Esophagus squamous epithelium (tissue), 5 donors: Measurements from ENCODE around the gene GRK1. TPM values are rescaled to one million over a fixed set of nuclear protein-coding genes. Genes with fewer than 3 reads are reported as not detected.

ENCODE experiments used
- DNase-seq: peaks from one replicate; lab custom pipeline; 2025; lab: John Stamatoyannopoulos, UW
- H3K27ac ChIP-seq, 4 donors: fragments of 200-600 bp; sonication (generic); one replicate each; pipeline ENCODE4 v1.5.1; 2016 to 2019; ENCODE audit warnings: mild to moderate bottlenecking in 1 of 4
- H3K27me3 ChIP-seq, 4 donors: fragments of 200-600 bp; sonication (generic); 1 replicate in 3 of 4; 2 replicates in 1 of 4; pipeline versions ENCODE4 v1.5.1 to v1.6.0; 2017 to 2021; ENCODE audit warnings: antibody characterized with exemption in 1 of 4
- H3K36me3 ChIP-seq, 3 donors: fragments of 200-600 bp; sonication (generic); one replicate each; pipeline ENCODE4 v1.5.1; 2016 to 2019
- H3K4me1 ChIP-seq, 3 donors: fragments of 200-600 bp; sonication (generic); one replicate each; pipeline ENCODE4 v1.5.1; 2017 to 2019
- H3K4me3 ChIP-seq, 4 donors: fragments of 200-600 bp; sonication (generic); 1 replicate in 3 of 4; 2 replicates in 1 of 4; pipeline ENCODE4 v1.5.1; 2016 to 2019; ENCODE audit warnings: mild to moderate bottlenecking in 2 of 4, moderate library complexity in 1 of 4
- H3K9me3 ChIP-seq, 3 donors: fragments of 200-600 bp; sonication (generic); one replicate each; pipeline ENCODE4 v1.5.1; 2016 to 2019
- CTCF ChIP-seq, 6 experiments: fragments of 450-650 bp in 4 of 6; fragments of 200-600 bp in 2 of 6; sonication (generic) in 2 of 6; IDR thresholded peaks; one replicate each; pipeline ENCODE4 v1.5.1; 2016 to 2019; ENCODE audit warnings: antibody characterized with exemption in 6 of 6, mild to moderate bottlenecking in 4 of 6, moderate library complexity in 4 of 6
- POLR2A ChIP-seq, 4 donors: fragments of 450-650 bp; IDR thresholded peaks; one replicate each; pipeline ENCODE4 v1.6.1; 2017; ENCODE audit warnings: antibody characterized with exemption in 4 of 4, mild to moderate bottlenecking in 4 of 4, moderate library complexity in 3 of 4
- WGBS, 2 donors: methylation state at CpG; one replicate each; pipeline ENCODE4 v1.1.5; 2018; 5-methylcytosine and 5-hydroxymethylcytosine counted together
- intact Hi-C: fragments of 100-400 bp; cut with DNase I; formaldehyde crosslinking; loops from one replicate; pipeline ENCODE4 v1.15.0; 2022
- total RNA-seq, 4 donors: library from RNA; depleted of rRNA; stranded (reverse); fragments of >200 nt; gene quantifications; one replicate each; pipeline ENCODE4 v1.1.0, GENCODE V29; 2016
- donor health status: DM: yes; HTN: yes; CAD: no.

The GRK1 gene
- not detected for total RNA-seq

DNA sequence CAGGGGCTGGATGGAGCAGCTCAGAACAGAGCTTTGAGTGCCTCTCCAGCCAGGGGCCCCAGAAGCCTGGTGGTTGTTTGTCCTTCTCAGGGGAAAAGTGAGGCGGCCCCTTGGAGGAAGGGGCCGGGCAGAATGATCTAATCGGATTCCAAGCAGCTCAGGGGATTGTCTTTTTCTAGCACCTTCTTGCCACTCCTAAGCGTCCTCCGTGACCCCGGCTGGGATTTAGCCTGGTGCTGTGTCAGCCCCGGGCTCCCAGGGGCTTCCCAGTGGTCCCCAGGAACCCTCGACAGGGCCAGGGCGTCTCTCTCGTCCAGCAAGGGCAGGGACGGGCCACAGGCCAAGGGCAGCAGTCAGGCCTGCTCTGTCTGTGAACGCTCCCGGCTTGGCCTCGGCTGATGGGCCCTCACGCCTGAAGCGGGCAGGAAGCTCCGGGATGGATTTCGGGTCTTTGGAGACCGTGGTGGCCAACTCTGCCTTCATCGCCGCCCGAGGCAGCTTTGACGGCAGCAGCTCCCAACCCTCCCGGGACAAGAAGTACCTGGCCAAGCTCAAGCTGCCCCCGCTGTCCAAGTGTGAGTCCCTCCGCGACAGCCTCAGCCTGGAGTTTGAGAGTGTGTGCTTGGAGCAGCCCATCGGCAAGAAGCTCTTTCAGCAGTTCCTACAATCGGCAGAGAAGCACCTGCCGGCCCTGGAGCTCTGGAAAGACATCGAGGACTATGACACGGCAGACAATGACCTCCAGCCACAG, at the start of gene GRK1:
GRK1 (plus strand) TSS at position 269 of the 751 bp plus-strand sequence; CDS start at position 437, 168 bp downstream.
- Histone ChIP-seq H3K9me3 (no peaks in the 10 kb centered on the region), H3K4me3 (no peak within 1 kb of the TSS), H3K27me3 (peaks cover 0 to 11% (median 0%) of the 10 kb centered on the region in 4 donors), H3K36me3 (no peaks in the 10 kb centered on the region), H3K4me1 (no peaks in the 10 kb centered on the region), H3K27ac (no peak within 1 kb of the TSS)
- 73 to 81% methylated on average over 2 to 5 of the region's 32 CpGs for WGBS, 2 donors
- no peak for TF ChIP-seq POLR2A (IDR thresholded peaks at IDR 0.05)
- TF ChIP-seq CTCF (IDR thresholded peaks at IDR 0.05) = no peak
- DNase-seq = no peak
- intact Hi-C loops = no loop called here

DNA sequence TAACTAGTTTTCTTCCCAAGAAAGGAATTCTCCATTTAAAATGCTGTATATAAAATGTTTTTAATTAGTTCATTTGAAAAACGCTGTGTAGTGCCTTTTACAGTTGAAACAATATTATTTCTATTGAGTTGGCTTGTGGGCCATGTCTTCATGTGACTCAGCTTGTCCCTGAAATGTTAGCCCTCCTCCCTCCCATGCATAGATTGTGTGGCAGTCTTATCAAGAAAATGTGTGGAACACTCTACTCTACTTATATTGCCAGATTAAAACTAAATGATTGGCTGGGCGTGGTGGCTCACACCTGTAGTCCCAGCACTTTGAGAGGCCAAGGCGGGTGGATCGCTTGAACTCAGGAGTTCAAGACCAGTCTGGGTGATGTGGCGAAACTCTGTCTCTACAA, 49.1 kb upstream of the GRK1 start:
- H3K27me3 ChIP-seq = no peaks in the 10 kb centered on the region
- intact Hi-C loops = no loop called here
- TF ChIP-seq POLR2A (IDR thresholded peaks at IDR 0.05) (no peak), CTCF (IDR thresholded peaks at IDR 0.05) (no peak)
- no peaks in the 10 kb centered on the region for H3K4me1 ChIP-seq
- no peak for DNase-seq
- WGBS, 2 donors = 95 to 96% methylated on average over 2 to 4 of the region's 5 CpGs
- H3K4me3 ChIP-seq = no peak overlapping the region
- H3K27ac ChIP-seq = no peak overlapping the region
- H3K9me3 ChIP-seq = no peaks in the 10 kb centered on the region
- H3K36me3 ChIP-seq = peaks cover 0 to 82% (median under 1%) of the 10 kb centered on the region in 3 donors

DNA sequence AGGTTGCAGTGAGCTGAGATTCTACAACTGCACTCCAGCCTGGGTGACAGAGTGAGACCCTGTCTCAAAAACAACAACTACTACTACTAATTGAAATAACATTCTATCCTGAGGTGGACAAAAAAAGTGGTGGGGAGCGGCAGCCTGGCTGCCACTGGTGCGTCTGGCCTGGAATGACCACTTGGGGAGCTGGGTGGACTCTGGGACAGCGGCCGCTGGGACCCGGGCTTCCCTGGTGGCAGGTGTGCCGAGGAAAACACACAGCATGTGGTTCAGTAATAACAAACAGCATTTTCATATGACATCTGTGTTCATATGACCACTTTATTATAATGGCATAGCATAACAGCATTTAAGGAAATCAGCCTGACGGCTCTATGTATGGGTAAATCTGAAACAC, 48.6 kb upstream of the GRK1 start:
- Histone ChIP-seq H3K36me3 (peaks cover 0 to 83% (median 5%) of the 10 kb centered on the region in 3 donors), H3K27me3 (no peaks in the 10 kb centered on the region), H3K4me3 (no peak overlapping the region), H3K27ac (no peak overlapping the region), H3K9me3 (no peaks in the 10 kb centered on the region), H3K4me1 (no peaks in the 10 kb centered on the region)
- intact Hi-C loops = no loop called here
- no peak for DNase-seq
- WGBS, 2 donors = 93 to 94% methylated on average over 7 of the region's 7 CpGs
- TF ChIP-seq CTCF (IDR thresholded peaks at IDR 0.05) (no peak), POLR2A (IDR thresholded peaks at IDR 0.05) (no peak)

DNA sequence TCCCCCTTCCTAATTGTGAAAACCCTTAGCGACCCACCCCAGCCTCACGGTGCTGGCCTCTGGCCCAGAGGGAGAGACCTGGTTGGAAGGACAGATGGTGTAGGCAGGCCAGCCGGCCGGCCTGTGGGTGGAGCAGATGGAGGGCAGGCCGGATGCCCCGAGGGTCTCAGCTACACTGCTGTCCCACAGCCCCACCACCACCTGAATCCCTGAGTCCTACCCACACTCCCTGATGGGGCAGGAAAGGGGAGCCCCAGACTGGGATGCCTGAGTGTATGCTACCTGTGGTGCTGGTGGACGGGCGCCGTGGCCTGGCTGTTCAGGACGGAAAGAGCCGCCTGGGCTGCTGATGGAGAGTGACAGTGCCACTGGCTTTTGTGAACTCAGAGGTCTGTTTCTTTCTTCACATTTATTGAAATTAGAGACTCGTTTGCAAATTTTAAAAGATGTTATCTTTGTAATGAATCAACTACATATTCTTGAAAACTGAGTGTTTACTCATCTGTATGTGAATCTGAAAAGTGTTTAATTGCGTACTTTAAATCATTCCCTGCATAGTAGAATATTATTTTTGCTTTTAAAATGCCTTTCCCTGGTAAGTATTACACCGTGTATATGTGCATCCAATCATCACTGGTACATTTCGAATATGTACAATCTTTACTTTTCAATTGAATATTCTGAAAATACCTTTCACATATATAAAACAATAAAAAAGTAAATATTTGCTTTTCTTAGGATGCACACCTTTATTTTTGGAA, 46.8 kb upstream of the GRK1 start:
- peaks cover 0 to 88% (median 8%) of the 10 kb centered on the region in 3 donors for H3K36me3 ChIP-seq
- no peaks in the 10 kb centered on the region for H3K4me1 ChIP-seq
- DNase-seq = no peak
- TF ChIP-seq POLR2A (IDR thresholded peaks at IDR 0.05) = no peak
- TF ChIP-seq CTCF (IDR thresholded peaks at IDR 0.05) = no peak
- H3K4me3 ChIP-seq = no peak overlapping the region
- WGBS, 2 donors = 86 to 89% methylated on average over 9 to 10 of the region's 15 CpGs
- no peaks in the 10 kb centered on the region for H3K27me3 ChIP-seq
- no peak overlapping the region for H3K27ac ChIP-seq
- H3K9me3 ChIP-seq = no peaks in the 10 kb centered on the region
- intact Hi-C loops = no loop called here

- intact Hi-C loops = no loop called here
- H3K4me1 ChIP-seq = no peaks in the 10 kb centered on the region
- H3K36me3 ChIP-seq = peaks cover 0 to 82% (median 8%) of the 10 kb centered on the region in 3 donors
- H3K27me3 ChIP-seq = no peaks in the 10 kb centered on the region
- TF ChIP-seq POLR2A (IDR thresholded peaks at IDR 0.05) (no peak), CTCF (IDR thresholded peaks at IDR 0.05) (no peak)
- no peak for DNase-seq
- no peak overlapping the region for H3K27ac ChIP-seq
- H3K9me3 ChIP-seq = no peaks in the 10 kb centered on the region
- WGBS, 2 donors = 94 to 97% methylated on average over 15 of the region's 15 CpGs
- no peak overlapping the region for H3K4me3 ChIP-seq
Observed at GRCh38 chr13:113621046-113621445, 46.0 kb upstream of the GRK1 start.
